Loucy (cell line): Measurements from ENCODE around the gene FLVCR2.
"Not testable (repeated sequence)": the region's sequence is repeated elsewhere in the genome, so short reads cannot be mapped to it uniquely, and the experiment has no call there.

Experiments
- CTCF ChIP-seq: fragments of 200-600 bp; sonication (generic); conservative IDR thresholded peaks from 2 replicates; pipeline ENCODE4 v1.5.1; 2014; ENCODE audit warnings: mild to moderate bottlenecking, antibody characterized with exemption, low read length
- EZH2phosphoT487 ChIP-seq: fragments of 200-600 bp; IDR thresholded peaks from 2 replicates; pipeline ENCODE4 v1.6.1; 2018; ENCODE audit warnings: antibody characterized with exemption, mild to moderate bottlenecking, moderate library complexity, borderline replicate concordance

GRCh38 chr14:75600100-75600499, 21.7 kb downstream of the FLVCR2 start:
- TF ChIP-seq CTCF, EZH2phosphoT487: not testable (repeated sequence)
